Activated T-cell treated with anti-CD3 and anti-CD28 coated beads, Interleukin-2, amount 50 U/mL, for 4 hours (primary cell): Measurements from ENCODE around the gene IL1RAP. TPM values are rescaled to one million over a fixed set of nuclear protein-coding genes. Genes with fewer than 3 reads are reported as not detected.

Experiments
- ATAC-seq, 2 donors: fragments of 200-7000 bp; cut with Tn5 transposase; one replicate each; pipeline ENCODE4 v1.10.0; 2021
- DNase-seq: peaks from one replicate; pipeline ENCODE4 v3.0.0-alpha.2; 2020
- H3K27me3 Mint-ChIP-seq: one replicate; pipeline ENCODE4 v1.8.0; 2021; ENCODE audit warnings: low read depth, mixed read lengths
- H3K36me3 Mint-ChIP-seq: one replicate; pipeline ENCODE4 v1.8.0; 2022; ENCODE audit warnings: mixed read lengths; ENCODE audit not compliant: insufficient read depth
- H3K4me1 Mint-ChIP-seq: one replicate; pipeline ENCODE4 v1.8.0; 2021; ENCODE audit warnings: low read depth, mixed read lengths
- H3K4me3 Mint-ChIP-seq: one replicate; pipeline ENCODE4 v1.8.0; 2021; ENCODE audit warnings: mild to moderate bottlenecking, moderate library complexity, mixed read lengths
- H3K9me3 Mint-ChIP-seq: one replicate; pipeline ENCODE4 v1.8.0; 2021; ENCODE audit warnings: mixed read lengths
- total RNA-seq, 3 donors: library from RNA; stranded (reverse); gene quantifications; one replicate each; pipeline ENCODE4 v1.2.1, GENCODE V29; 2021

The IL1RAP gene
- total RNA-seq, 3 donors from 2014 or later, result 10.2 to 15.3 (median 13.8) TPM

GRCh38 chr3:190541560-190541959, 27.7 kb downstream of the IL1RAP start:
- peaks cover 2% of the 10 kb centered on the region for H3K36me3 Mint-ChIP-seq
- DNase-seq (no peak), ATAC-seq (no peak)
- no peaks in the 10 kb centered on the region for H3K9me3 Mint-ChIP-seq
- H3K4me1 Mint-ChIP-seq, result peaks cover 8% of the 10 kb centered on the region
- no peaks in the 10 kb centered on the region for H3K27me3 Mint-ChIP-seq
- H3K4me3 Mint-ChIP-seq, result no peak overlapping the region

- Mint-ChIP-seq H3K27me3 (no peaks in the 10 kb centered on the region), H3K36me3 (peaks cover 2% of the 10 kb centered on the region), H3K9me3 (no peaks in the 10 kb centered on the region), H3K4me1 (peaks cover 5% of the 10 kb centered on the region), H3K4me3 (no peak overlapping the region)
- DNase-seq (no peak), ATAC-seq (no peak)
These were observed 29.0 kb downstream of the IL1RAP start for GRCh38 chr3:190542846-190543245.

GRCh38 chr3:190543671-190544070, 29.8 kb downstream of the IL1RAP start:
- Mint-ChIP-seq H3K4me1 (no peaks in the 10 kb centered on the region), H3K27me3 (no peaks in the 10 kb centered on the region), H3K9me3 (no peaks in the 10 kb centered on the region), H3K4me3 (no peak overlapping the region), H3K36me3 (peaks cover 7% of the 10 kb centered on the region)
- ATAC-seq (no peak), DNase-seq (no peak)

GRCh38 chr3:190545191-190545590, 31.3 kb downstream of the IL1RAP start:
- H3K36me3 Mint-ChIP-seq, result peaks cover 5% of the 10 kb centered on the region
- no peaks in the 10 kb centered on the region for H3K9me3 Mint-ChIP-seq
- no peaks in the 10 kb centered on the region for H3K27me3 Mint-ChIP-seq
- H3K4me3 Mint-ChIP-seq, result no peak overlapping the region
- ATAC-seq (no peak), DNase-seq (no peak)
- no peaks in the 10 kb centered on the region for H3K4me1 Mint-ChIP-seq

- no peak overlapping the region for H3K4me3 Mint-ChIP-seq
- H3K27me3 Mint-ChIP-seq, result no peaks in the 10 kb centered on the region
- DNase-seq (no peak), ATAC-seq (no peak)
- no peaks in the 10 kb centered on the region for H3K4me1 Mint-ChIP-seq
- H3K9me3 Mint-ChIP-seq, result no peaks in the 10 kb centered on the region
- H3K36me3 Mint-ChIP-seq, result peaks cover 5% of the 10 kb centered on the region
These were observed 33.1 kb downstream of the IL1RAP start for GRCh38 chr3:190546881-190547510.

GRCh38 chr3:190548031-190548656, 34.3 kb downstream of the IL1RAP start:
- ATAC-seq (no peak), DNase-seq (no peak)
- no peaks in the 10 kb centered on the region for H3K4me1 Mint-ChIP-seq
- no peaks in the 10 kb centered on the region for H3K9me3 Mint-ChIP-seq
- no peak overlapping the region for H3K4me3 Mint-ChIP-seq
- H3K27me3 Mint-ChIP-seq, result no peaks in the 10 kb centered on the region
- peaks cover 11% of the 10 kb centered on the region for H3K36me3 Mint-ChIP-seq

GRCh38 chr3:190552021-190552420, 38.1 kb downstream of the IL1RAP start:
- no peak overlapping the region for H3K4me3 Mint-ChIP-seq
- H3K4me1 Mint-ChIP-seq, result no peaks in the 10 kb centered on the region
- ATAC-seq (no peak), DNase-seq (no peak)
- H3K36me3 Mint-ChIP-seq, result peaks cover 29% of the 10 kb centered on the region
- no peaks in the 10 kb centered on the region for H3K27me3 Mint-ChIP-seq
- H3K9me3 Mint-ChIP-seq, result no peaks in the 10 kb centered on the region

GRCh38 chr3:190552969-190553759, 39.3 kb downstream of the IL1RAP start:
- DNase-seq, result no peak
- H3K9me3 Mint-ChIP-seq, result no peaks in the 10 kb centered on the region
- H3K36me3 Mint-ChIP-seq, result peaks cover 32% of the 10 kb centered on the region
- no peak overlapping the region for H3K4me3 Mint-ChIP-seq
- H3K4me1 Mint-ChIP-seq, result no peaks in the 10 kb centered on the region
- no peak for ATAC-seq
- H3K27me3 Mint-ChIP-seq, result no peaks in the 10 kb centered on the region

GRCh38 chr3:190554197-190554596, 40.3 kb downstream of the IL1RAP start:
- peaks cover 36% of the 10 kb centered on the region for H3K36me3 Mint-ChIP-seq
- H3K4me3 Mint-ChIP-seq, result no peak overlapping the region
- no peaks in the 10 kb centered on the region for H3K9me3 Mint-ChIP-seq
- no peak for ATAC-seq
- no peak for DNase-seq
- no peaks in the 10 kb centered on the region for H3K27me3 Mint-ChIP-seq
- peaks cover 2% of the 10 kb centered on the region for H3K4me1 Mint-ChIP-seq

- Mint-ChIP-seq H3K27me3 (no peaks in the 10 kb centered on the region), H3K4me3 (no peak overlapping the region), H3K4me1 (peaks cover 2% of the 10 kb centered on the region), H3K9me3 (no peaks in the 10 kb centered on the region), H3K36me3 (peaks cover 40% of the 10 kb centered on the region)
- no peak for ATAC-seq
- DNase-seq, result no peak
These were observed 42.5 kb downstream of the IL1RAP start for GRCh38 chr3:190556351-190556750.

- peaks cover 5% of the 10 kb centered on the region for H3K4me1 Mint-ChIP-seq
These were observed 43.4 kb downstream of the IL1RAP start for GRCh38 chr3:190557296-190557695.

GRCh38 chr3:190558316-190558715, 44.4 kb downstream of the IL1RAP start:
- Mint-ChIP-seq H3K27me3 (no peaks in the 10 kb centered on the region), H3K9me3 (no peaks in the 10 kb centered on the region), H3K36me3 (peaks cover 38% of the 10 kb centered on the region), H3K4me1 (peaks cover 12% of the 10 kb centered on the region), H3K4me3 (no peak overlapping the region)
- no peak for DNase-seq
- ATAC-seq, result no peak

More at GRCh38 chr3:190557296-190557695, 43.4 kb downstream of the IL1RAP start:
- H3K9me3 Mint-ChIP-seq, result no peaks in the 10 kb centered on the region
- peaks cover 41% of the 10 kb centered on the region for H3K36me3 Mint-ChIP-seq
- H3K4me3 Mint-ChIP-seq, result no peak overlapping the region
- no peak for ATAC-seq
- H3K27me3 Mint-ChIP-seq, result no peaks in the 10 kb centered on the region
- no peak for DNase-seq

- H3K36me3 Mint-ChIP-seq, result peaks cover 39% of the 10 kb centered on the region
- peaks cover 16% of the 10 kb centered on the region for H3K4me1 Mint-ChIP-seq
These were observed 44.9 kb downstream of the IL1RAP start for GRCh38 chr3:190558796-190559195.

GRCh38 chr3:190560013-190560895, 46.4 kb downstream of the IL1RAP start:
- Mint-ChIP-seq H3K27me3 (no peaks in the 10 kb centered on the region), H3K36me3 (peaks cover 44% of the 10 kb centered on the region), H3K9me3 (no peaks in the 10 kb centered on the region), H3K4me3 (no peak overlapping the region), H3K4me1 (peaks cover 19% of the 10 kb centered on the region)
- ATAC-seq, result no peak
- DNase-seq, result no peak

More at GRCh38 chr3:190558796-190559195, 44.9 kb downstream of the IL1RAP start:
- H3K4me3 Mint-ChIP-seq, result no peak overlapping the region
- no peak for ATAC-seq
- H3K27me3 Mint-ChIP-seq, result no peaks in the 10 kb centered on the region
- no peak for DNase-seq
- H3K9me3 Mint-ChIP-seq, result no peaks in the 10 kb centered on the region
